ENCODE measurements around the gene EDIL3.
A peak's percentile ranks its signal among the peaks of the same experiment; 100 is the strongest.

The EDIL3 gene

DNA sequence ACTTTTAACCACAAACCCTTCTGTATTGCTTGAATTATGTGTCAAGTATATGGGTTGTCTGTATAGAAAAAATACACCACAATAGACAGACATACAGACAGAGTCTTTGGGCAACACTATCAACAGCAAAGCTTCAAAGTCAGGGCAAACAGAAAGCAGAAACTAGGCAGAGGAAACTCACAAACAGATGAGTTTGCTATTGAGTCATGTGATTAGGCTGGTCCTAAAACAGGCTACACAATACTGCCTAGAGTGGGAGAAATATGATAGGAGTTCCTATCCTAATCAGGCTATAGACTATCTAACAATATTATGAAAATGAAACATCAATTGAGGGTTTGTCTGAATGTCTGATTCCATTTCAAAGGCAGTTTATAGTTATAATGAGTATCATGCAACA is 156.4 kb downstream of the EDIL3 start:
- H2BK5ac ChIP-seq (ENCODE audit: low read length), result no peak overlapping the region
- no peaks in the 10 kb centered on the region for H3K79me1 ChIP-seq (ENCODE audit: low read depth, low read length)
- no peak overlapping the region for H2BK120ac ChIP-seq (ENCODE audit: low read depth, low read length)
- no peak overlapping the region for H4K8ac ChIP-seq (ENCODE audit: low read depth, low read length)
- H2AK5ac ChIP-seq (ENCODE audit: low read depth, low read length), result no peak overlapping the region
- no peak overlapping the region for H3K9ac ChIP-seq (ENCODE audit: low read depth, low read length, poor library complexity)
- H3K36me3 ChIP-seq (replicated peaks in 1 of 2; ENCODE audit: control insufficient read depth in 2 of 2, insufficient read depth in 2 of 2, low read length in 2 of 2), result no peaks in the 10 kb centered on the region
- H3K27me3 ChIP-seq (ENCODE audit: control insufficient read depth in 3 of 3, insufficient read depth in 3 of 3, low read depth in 1 of 3, low read length in 3 of 3), result no peaks in the 10 kb centered on the region
- H2BK15ac ChIP-seq (ENCODE audit: low read length), result no peak overlapping the region
- no peak overlapping the region for H2AFZ ChIP-seq (ENCODE audit: low read length)
- H3K4me3 ChIP-seq (ENCODE audit: low read length in 2 of 2), result no peak overlapping the region
- H3K18ac ChIP-seq (ENCODE audit: low read length), result no peak overlapping the region
- no peak overlapping the region for H3K4ac ChIP-seq (ENCODE audit: low read length)
- H2BK12ac ChIP-seq (ENCODE audit: low read length), result no peak overlapping the region
- no peaks in the 10 kb centered on the region for H3K4me1 ChIP-seq (ENCODE audit: control insufficient read depth in 2 of 2, insufficient read depth in 1 of 2, low read depth in 1 of 2, low read length in 2 of 2)
- no peak overlapping the region for H3K23ac ChIP-seq (ENCODE audit: low read depth, low read length, poor library complexity)
- DNase-seq (ENCODE audit: low spot score), result no peak
- H4K91ac ChIP-seq (ENCODE audit: low read depth, low read length, poor library complexity), result no peak overlapping the region
- no peaks in the 10 kb centered on the region for H3K9me3 ChIP-seq (replicated peaks in 1 of 2; ENCODE audit: control insufficient read depth in 2 of 2, insufficient read depth in 1 of 2, low read depth in 1 of 2, low read length in 2 of 2)
- no peak overlapping the region for H3K14ac ChIP-seq (ENCODE audit: low read length)
- no peak overlapping the region for H3K27ac ChIP-seq (replicated peaks; ENCODE audit: low read length)
- no peak overlapping the region for H3K4me2 ChIP-seq (ENCODE audit: insufficient read depth, low read length, poor library complexity, severe bottlenecking)

- no peak overlapping the region for H3K9ac ChIP-seq (ENCODE audit: low read depth, low read length, poor library complexity)
- H2BK15ac ChIP-seq (ENCODE audit: low read length), result no peak overlapping the region
- H4K8ac ChIP-seq (ENCODE audit: low read depth, low read length), result no peak overlapping the region
- H3K4me2 ChIP-seq (ENCODE audit: insufficient read depth, low read length, poor library complexity, severe bottlenecking), result no peak overlapping the region
- no peak overlapping the region for H3K18ac ChIP-seq (ENCODE audit: low read length)
- no peak overlapping the region for H3K27ac ChIP-seq (replicated peaks; ENCODE audit: low read length)
- no peak for DNase-seq (ENCODE audit: low spot score)
- H2BK120ac ChIP-seq (ENCODE audit: low read depth, low read length), result no peak overlapping the region
- H2BK5ac ChIP-seq (ENCODE audit: low read length), result no peak overlapping the region
- H3K79me1 ChIP-seq (ENCODE audit: low read depth, low read length), result no peaks in the 10 kb centered on the region
- H3K14ac ChIP-seq (ENCODE audit: low read length), result no peak overlapping the region
- H2AK5ac ChIP-seq (ENCODE audit: low read depth, low read length), result no peak overlapping the region
- H3K9me3 ChIP-seq (replicated peaks in 1 of 2; ENCODE audit: control insufficient read depth in 2 of 2, insufficient read depth in 1 of 2, low read depth in 1 of 2, low read length in 2 of 2), result no peaks in the 10 kb centered on the region
- H3K36me3 ChIP-seq (replicated peaks in 1 of 2; ENCODE audit: control insufficient read depth in 2 of 2, insufficient read depth in 2 of 2, low read length in 2 of 2), result no peaks in the 10 kb centered on the region
- no peak overlapping the region for H4K91ac ChIP-seq (ENCODE audit: low read depth, low read length, poor library complexity)
- no peak overlapping the region for H3K4ac ChIP-seq (ENCODE audit: low read length)
- no peak overlapping the region for H2AFZ ChIP-seq (ENCODE audit: low read length)
- no peaks in the 10 kb centered on the region for H3K4me1 ChIP-seq (ENCODE audit: control insufficient read depth in 2 of 2, insufficient read depth in 1 of 2, low read depth in 1 of 2, low read length in 2 of 2)
- H2BK12ac ChIP-seq (ENCODE audit: low read length), result no peak overlapping the region
- no peak overlapping the region for H3K4me3 ChIP-seq (ENCODE audit: low read length in 2 of 2)
- no peak overlapping the region for H3K23ac ChIP-seq (ENCODE audit: low read depth, low read length, poor library complexity)
- no peaks in the 10 kb centered on the region for H3K27me3 ChIP-seq (ENCODE audit: control insufficient read depth in 3 of 3, insufficient read depth in 3 of 3, low read depth in 1 of 3, low read length in 3 of 3)
Observed at GRCh38 chr5:84227236-84227635, 157.4 kb downstream of the EDIL3 start.

GRCh38 chr5:84218546-84218945 is 166.1 kb downstream of the EDIL3 start:
- Histone ChIP-seq H4K91ac (ENCODE audit: low read depth, low read length, poor library complexity) (no peak overlapping the region), H3K4ac (ENCODE audit: low read length) (no peak overlapping the region), H3K36me3 (replicated peaks in 1 of 2; ENCODE audit: control insufficient read depth in 2 of 2, insufficient read depth in 2 of 2, low read length in 2 of 2) (no peaks in the 10 kb centered on the region), H2BK12ac (ENCODE audit: low read length) (peak overlapping the region; percentile 26), H3K18ac (ENCODE audit: low read length) (peak overlapping the region; percentile 88), H2BK15ac (ENCODE audit: low read length) (peak overlapping the region; percentile 49), H2AFZ (ENCODE audit: low read length) (no peak overlapping the region), H3K14ac (ENCODE audit: low read length) (no peak overlapping the region), H3K27me3 (ENCODE audit: control insufficient read depth in 3 of 3, insufficient read depth in 3 of 3, low read depth in 1 of 3, low read length in 3 of 3) (no peaks in the 10 kb centered on the region), H3K9ac (ENCODE audit: low read depth, low read length, poor library complexity) (no peak overlapping the region), H2BK5ac (ENCODE audit: low read length) (peak overlapping the region; percentile 10), H3K9me3 (replicated peaks in 1 of 2; ENCODE audit: control insufficient read depth in 2 of 2, insufficient read depth in 1 of 2, low read depth in 1 of 2, low read length in 2 of 2) (no peaks in the 10 kb centered on the region), H2AK5ac (ENCODE audit: low read depth, low read length) (no peak overlapping the region), H4K8ac (ENCODE audit: low read depth, low read length) (no peak overlapping the region), H2BK120ac (ENCODE audit: low read depth, low read length) (no peak overlapping the region), H3K23ac (ENCODE audit: low read depth, low read length, poor library complexity) (peak overlapping the region; percentile 81), H3K4me3 (ENCODE audit: low read length in 2 of 2) (peak overlapping the region in 1 of 2 donors; percentile 48), H3K4me2 (ENCODE audit: insufficient read depth, low read length, poor library complexity, severe bottlenecking) (no peak overlapping the region), H3K27ac (replicated peaks; ENCODE audit: low read length) (no peak overlapping the region), H3K79me1 (ENCODE audit: low read depth, low read length) (no peaks in the 10 kb centered on the region), H3K4me1 (ENCODE audit: control insufficient read depth in 2 of 2, insufficient read depth in 1 of 2, low read depth in 1 of 2, low read length in 2 of 2) (peaks cover 0 to 3% of the 10 kb centered on the region in 2 donors)
- DNase-seq (ENCODE audit: low spot score), result no peak
- no CpG with 5 or more reads among the region's 5 CpGs for WGBS, 2 donors (ENCODE audit: extremely low coverage in 2 of 2, insufficient read length in 2 of 2, insufficient replicate concordance in 1 of 2)

DNA sequence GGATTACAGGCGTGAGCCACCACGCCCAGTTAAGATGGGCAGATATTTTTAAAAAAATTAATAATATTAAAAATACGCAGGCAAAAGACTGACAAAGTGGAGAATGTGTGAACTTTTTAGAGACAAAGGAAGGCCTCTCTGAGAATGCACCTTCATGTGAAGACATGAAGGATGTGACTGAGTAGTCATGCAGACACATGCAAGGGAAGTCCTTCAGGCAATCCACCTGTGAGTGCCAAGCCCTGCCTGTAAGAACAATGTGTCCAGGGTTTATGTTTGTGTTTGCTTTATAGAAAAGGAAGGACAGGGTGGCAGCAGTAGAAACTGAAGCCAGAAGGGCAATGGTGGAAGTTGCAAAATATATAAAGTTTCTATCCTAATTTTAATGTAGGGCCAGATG is 169.2 kb downstream of the EDIL3 start:
- Histone ChIP-seq H3K79me1 (ENCODE audit: low read depth, low read length) (no peaks in the 10 kb centered on the region), H3K14ac (ENCODE audit: low read length) (no peak overlapping the region), H3K23ac (ENCODE audit: low read depth, low read length, poor library complexity) (no peak overlapping the region), H3K18ac (ENCODE audit: low read length) (no peak overlapping the region), H3K27ac (replicated peaks; ENCODE audit: low read length) (no peak overlapping the region), H4K91ac (ENCODE audit: low read depth, low read length, poor library complexity) (no peak overlapping the region), H2BK12ac (ENCODE audit: low read length) (no peak overlapping the region), H3K4me1 (ENCODE audit: control insufficient read depth in 2 of 2, insufficient read depth in 1 of 2, low read depth in 1 of 2, low read length in 2 of 2) (peaks cover 0 to 3% of the 10 kb centered on the region in 2 donors), H3K27me3 (ENCODE audit: control insufficient read depth in 3 of 3, insufficient read depth in 3 of 3, low read depth in 1 of 3, low read length in 3 of 3) (no peaks in the 10 kb centered on the region), H3K36me3 (replicated peaks in 1 of 2; ENCODE audit: control insufficient read depth in 2 of 2, insufficient read depth in 2 of 2, low read length in 2 of 2) (no peaks in the 10 kb centered on the region), H3K4ac (ENCODE audit: low read length) (no peak overlapping the region), H2BK15ac (ENCODE audit: low read length) (no peak overlapping the region), H3K4me3 (ENCODE audit: low read length in 2 of 2) (no peak overlapping the region), H3K9me3 (replicated peaks in 1 of 2; ENCODE audit: control insufficient read depth in 2 of 2, insufficient read depth in 1 of 2, low read depth in 1 of 2, low read length in 2 of 2) (no peaks in the 10 kb centered on the region), H3K9ac (ENCODE audit: low read depth, low read length, poor library complexity) (no peak overlapping the region), H2BK120ac (ENCODE audit: low read depth, low read length) (no peak overlapping the region), H2AFZ (ENCODE audit: low read length) (no peak overlapping the region), H2AK5ac (ENCODE audit: low read depth, low read length) (no peak overlapping the region), H4K8ac (ENCODE audit: low read depth, low read length) (no peak overlapping the region), H2BK5ac (ENCODE audit: low read length) (no peak overlapping the region), H3K4me2 (ENCODE audit: insufficient read depth, low read length, poor library complexity, severe bottlenecking) (no peak overlapping the region)
- WGBS, 2 donors (ENCODE audit: extremely low coverage in 2 of 2, insufficient read length in 2 of 2, insufficient replicate concordance in 1 of 2), result no CpG with 5 or more reads among the region's 3 CpGs
- DNase-seq (ENCODE audit: low spot score), result no peak

Data from neuronal stem cell (in vitro differentiated cells).